Stimulated activated CD4-positive, alpha-beta T cell treated with anti-CD3 and anti-CD28 coated beads, TNF-alpha, amount 100 ng/mL, for 24 hours (primary cell): Measurements from ENCODE around the gene CEP68.
"Not testable (repeated sequence)": the region's sequence is repeated elsewhere in the genome, so short reads cannot be mapped to it uniquely, and the experiment has no call there.

Experiments used
- DNase-seq, 3 experiments: peaks; one replicate each; pipeline ENCODE4 v3.0.0-alpha.2; 2020; ENCODE audit warnings: low read depth in 3 of 3

Gene CEP68

GRCh38 chr2:65079017-65079416 lies 22.8 kb downstream of the CEP68 start:
- DNase-seq: no peak

GRCh38 chr2:65081232-65081685 lies 25.0 kb downstream of the CEP68 start:
- DNase-seq: no peak

- DNase-seq: no peak
Measured at GRCh38 chr2:65085148-65085547, 28.9 kb downstream of the CEP68 start.

- DNase-seq: no peak
Measured at GRCh38 chr2:65092791-65093190, 36.6 kb downstream of the CEP68 start.

- DNase-seq: no peak
Measured at GRCh38 chr2:65093211-65093610, 37.0 kb downstream of the CEP68 start.

- no peak for DNase-seq
Measured at GRCh38 chr2:65096948-65097347, 40.7 kb downstream of the CEP68 start.

GRCh38 chr2:65097844-65098243 lies 41.6 kb downstream of the CEP68 start:
- DNase-seq: no peak

GRCh38 chr2:65098741-65099140 lies 42.5 kb downstream of the CEP68 start:
- DNase-seq: no peak

GRCh38 chr2:65101071-65101470 lies 44.9 kb downstream of the CEP68 start:
- no peak for DNase-seq

GRCh38 chr2:65103013-65103715 lies 46.9 kb downstream of the CEP68 start:
- DNase-seq: no peak

GRCh38 chr2:65107530-65107929 lies 51.3 kb downstream of the CEP68 start:
- DNase-seq: no peak

- no peak for DNase-seq
Measured at GRCh38 chr2:65108780-65109179, 52.6 kb downstream of the CEP68 start.

GRCh38 chr2:65112633-65113032 lies 56.4 kb downstream of the CEP68 start:
- DNase-seq: no peak

GRCh38 chr2:65113229-65113628 lies 57.0 kb downstream of the CEP68 start:
- DNase-seq: no peak

GRCh38 chr2:65113816-65114215 lies 57.6 kb downstream of the CEP68 start:
- DNase-seq: no peak

- no peak for DNase-seq
Measured at GRCh38 chr2:65114921-65115320, 58.7 kb downstream of the CEP68 start.

- no peak for DNase-seq
Measured at GRCh38 chr2:65116645-65117044, 60.4 kb downstream of the CEP68 start.

GRCh38 chr2:65120990-65121693 lies 64.9 kb downstream of the CEP68 start:
- no peak for DNase-seq

- DNase-seq: no peak
Measured at GRCh38 chr2:65122313-65122712, 66.1 kb downstream of the CEP68 start.

- DNase-seq: not testable (repeated sequence)
Measured at GRCh38 chr2:65125457-65125856, 69.2 kb downstream of the CEP68 start.

GRCh38 chr2:65128297-65129190 lies 72.3 kb downstream of the CEP68 start:
- DNase-seq: no peak

- DNase-seq: peak in 1 of 3 experiments; percentile 24
Measured at GRCh38 chr2:65129286-65129825, 73.1 kb downstream of the CEP68 start.
